SU-DHL-6 (cell line): Measurements from ENCODE around the gene ERBB4.

Source experiments
- H2AFZ ChIP-seq: fragments of 200-600 bp; sonication (generic); 2 replicates; pipeline ENCODE4 v1.6.1; 2014; ENCODE audit warnings: low read depth, mild to moderate bottlenecking, moderate library complexity, mixed read lengths, antibody characterized with exemption, low read length; ENCODE audit not compliant: severe bottlenecking
- H3F3A ChIP-seq: fragments of 200-600 bp; shearing (Covaris generic); 2 replicates; pipeline ENCODE4 v1.6.0; 2016; ENCODE audit warnings: antibody characterized with exemption, mild to moderate bottlenecking; ENCODE audit not compliant: insufficient read depth
- H3K27ac ChIP-seq: fragments of 200-600 bp; sonication (generic); 2 replicates; pipeline ENCODE4 v1.5.1; 2016; ENCODE audit warnings: low read depth, mild to moderate bottlenecking, low read length, moderate library complexity, mixed read lengths
- H3K27me3 ChIP-seq: fragments of 200-600 bp; sonication (generic), shearing (Covaris generic); 2 replicates; pipeline ENCODE4 v1.6.0; 2014; ENCODE audit warnings: mild to moderate bottlenecking, low read length
- H3K36me3 ChIP-seq: fragments of 200-600 bp; sonication (generic); 2 replicates; pipeline ENCODE4 v1.6.1; 2014; ENCODE audit warnings: mild to moderate bottlenecking, low read length, mixed read lengths
- H3K4me2 ChIP-seq: fragments of 300-600, 200-600 bp; shearing (Covaris generic), sonication (generic); 2 replicates; pipeline ENCODE4 v1.6.0; 2014; ENCODE audit warnings: low read length, low read depth, mild to moderate bottlenecking; ENCODE audit not compliant: poor library complexity, severe bottlenecking
- H3K4me3 ChIP-seq: fragments of 200-600 bp; sonication (generic); 2 replicates; pipeline ENCODE4 v1.5.1; 2014; ENCODE audit warnings: antibody characterized with exemption, low read length, mild to moderate bottlenecking, mixed read lengths; ENCODE audit not compliant: insufficient read depth, poor library complexity, severe bottlenecking
- H3K79me2 ChIP-seq: fragments of 200-600 bp; sonication (generic); 2 replicates; pipeline ENCODE4 v1.6.1; 2014; ENCODE audit warnings: mild to moderate bottlenecking, low read length, moderate library complexity; ENCODE audit not compliant: insufficient read depth
- H3K9ac ChIP-seq: fragments of 200-600 bp; sonication (generic); 2 replicates; pipeline ENCODE4 v1.7.0; 2014; ENCODE audit warnings: mild to moderate bottlenecking, low read length
- H3K9me2 ChIP-seq: fragments of 200-600 bp; sonication (generic); replicated peaks from 2 replicates; pipeline ENCODE4 v1.6.1; 2014; ENCODE audit warnings: low read length; ENCODE audit not compliant: insufficient read depth
- H3K9me3 ChIP-seq: fragments of 200-600 bp; sonication (generic); 2 replicates; pipeline ENCODE4 v1.6.1; 2014; ENCODE audit warnings: low read length, mixed read lengths; ENCODE audit not compliant: insufficient read depth
- H4K20me1 ChIP-seq: fragments of 200-600 bp; sonication (generic); 2 replicates; pipeline ENCODE4 v1.6.1; 2014; ENCODE audit warnings: low read depth, mild to moderate bottlenecking, antibody characterized with exemption, low read length, moderate library complexity, mixed read lengths
- CTCF ChIP-seq: fragments of 200-600 bp; sonication (generic); IDR thresholded peaks from one replicate; pipeline ENCODE4 v1.5.1; 2017; ENCODE audit warnings: antibody characterized with exemption, mild to moderate bottlenecking, low read length, moderate library complexity; ENCODE audit not compliant: insufficient read depth, poor library complexity, severe bottlenecking
- EZH2phosphoT487 ChIP-seq: fragments of 200-600 bp; sonication (generic), shearing (Covaris generic); conservative IDR thresholded peaks from 2 replicates; pipeline ENCODE4 v1.6.1; 2018; ENCODE audit warnings: mild to moderate bottlenecking, antibody characterized with exemption, low read length, moderate library complexity, mixed read lengths

ERBB4 gene

GRCh38 chr2:211755187-211755586, 783.4 kb downstream of the ERBB4 start:
- H3K36me3 ChIP-seq, result no peaks in the 10 kb centered on the region
- no peak overlapping the region for H3K9ac ChIP-seq
- H3K27ac ChIP-seq, result no peak overlapping the region
- no peaks in the 10 kb centered on the region for H3K79me2 ChIP-seq
- H3K27me3 ChIP-seq, result no peaks in the 10 kb centered on the region
- TF ChIP-seq EZH2phosphoT487 (no peak), CTCF (no peak)
- H3K9me3 ChIP-seq, result no peaks in the 10 kb centered on the region
- no peaks in the 10 kb centered on the region for H4K20me1 ChIP-seq
- H2AFZ ChIP-seq, result no peak overlapping the region
- H3K9me2 ChIP-seq, result no peaks in the 10 kb centered on the region
- H3F3A ChIP-seq, result no peaks in the 10 kb centered on the region
- H3K4me2 ChIP-seq, result no peak overlapping the region
- no peak overlapping the region for H3K4me3 ChIP-seq

DNA sequence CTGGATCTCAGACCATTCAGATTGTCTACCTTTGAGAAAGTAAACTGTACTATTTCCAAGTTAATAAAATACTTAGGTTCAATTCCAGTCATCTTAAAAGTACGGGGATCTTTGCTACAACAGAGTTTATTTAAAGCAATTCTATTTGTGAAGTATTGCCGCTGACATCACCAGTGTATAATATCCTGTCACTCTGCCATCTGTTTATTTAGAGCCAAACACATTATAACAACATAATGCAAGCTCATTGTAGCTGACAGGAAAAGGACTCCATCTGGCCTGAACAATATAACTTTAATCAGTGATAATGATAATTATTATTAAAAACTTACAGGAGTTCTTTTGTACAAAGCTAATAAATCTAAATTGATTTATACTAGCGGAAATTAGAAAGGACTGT, 786.8 kb downstream of the ERBB4 start:
- Histone ChIP-seq H3K9ac (no peak overlapping the region), H3K79me2 (no peaks in the 10 kb centered on the region), H3K9me3 (no peaks in the 10 kb centered on the region), H2AFZ (no peak overlapping the region), H3K27me3 (no peaks in the 10 kb centered on the region), H3K4me3 (no peak overlapping the region), H3K9me2 (no peaks in the 10 kb centered on the region), H3K4me2 (no peak overlapping the region), H3K36me3 (no peaks in the 10 kb centered on the region), H3K27ac (no peak overlapping the region), H4K20me1 (no peaks in the 10 kb centered on the region), H3F3A (no peaks in the 10 kb centered on the region)
- no peak for TF ChIP-seq EZH2phosphoT487
- TF ChIP-seq CTCF, result no peak

DNA sequence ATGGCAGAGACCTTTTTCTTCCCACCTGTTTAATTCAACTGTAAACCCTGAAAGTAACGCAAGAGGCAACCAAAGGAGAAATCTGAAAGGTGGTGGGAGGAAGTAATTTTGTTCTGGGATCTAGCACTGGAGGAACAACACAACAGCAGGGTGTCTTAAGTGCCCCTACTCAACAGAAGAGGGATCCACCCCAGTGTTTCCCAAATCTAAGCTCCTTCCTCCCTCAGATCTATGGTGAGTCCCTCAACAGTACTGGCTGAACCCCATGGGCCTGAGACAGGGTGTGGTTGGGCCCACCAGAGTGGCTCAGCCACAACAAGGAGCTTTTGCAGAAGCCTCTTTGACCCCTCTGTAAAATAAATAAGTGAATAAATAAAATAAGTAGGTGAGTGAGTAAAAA, 790.3 kb downstream of the ERBB4 start:
- Histone ChIP-seq H3K9me2 (no peaks in the 10 kb centered on the region), H4K20me1 (no peaks in the 10 kb centered on the region), H3K27me3 (no peaks in the 10 kb centered on the region), H2AFZ (no peak overlapping the region), H3K9ac (no peak overlapping the region), H3K4me3 (no peak overlapping the region), H3K27ac (no peak overlapping the region), H3K79me2 (no peaks in the 10 kb centered on the region), H3F3A (no peaks in the 10 kb centered on the region), H3K9me3 (no peaks in the 10 kb centered on the region), H3K4me2 (no peak overlapping the region), H3K36me3 (no peaks in the 10 kb centered on the region)
- TF ChIP-seq EZH2phosphoT487 (no peak), CTCF (no peak)
